Epithelial cell of prostate (primary cell): ENCODE data around the gene GALNS.
"Not testable (repeated sequence)": the region's sequence is repeated elsewhere in the genome, so short reads cannot be mapped to it uniquely, and the experiment has no call there.

Experiments used
- DNase-seq: peaks from one replicate; pipeline ENCODE4 v3.0.0-alpha.2; 2011; ENCODE audit warnings: low read depth, low spot score
- H3K27ac ChIP-seq: fragments of 450-650 bp; 2 replicates; pipeline ENCODE4 v1.5.1; 2017; ENCODE audit warnings: mild to moderate bottlenecking

Gene GALNS

DNA sequence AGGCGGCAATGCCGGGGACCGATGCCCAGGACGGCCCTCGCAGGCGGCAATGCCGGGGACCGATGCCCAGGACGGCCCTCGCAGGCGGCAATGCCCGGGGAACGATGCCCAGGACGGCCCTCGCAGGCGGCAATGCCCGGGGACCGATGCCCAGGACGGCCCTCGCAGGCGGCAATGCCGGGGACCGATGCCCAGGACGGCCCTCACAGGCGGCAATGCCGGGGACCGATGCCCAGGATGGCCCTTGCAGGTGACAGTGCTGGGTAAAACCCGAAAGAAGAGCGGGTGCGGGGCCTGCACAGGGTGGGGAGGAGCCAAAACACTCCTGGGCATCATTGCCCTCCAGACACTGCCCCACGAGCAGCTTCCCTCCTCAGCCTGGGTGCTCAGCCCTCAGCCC, 33.1 kb downstream of the GALNS start:
- DNase-seq, H3K27ac ChIP-seq: not testable (repeated sequence)

GRCh38 chr16:88822281-88823040, 34.3 kb downstream of the GALNS start:
- no peak overlapping the region for H3K27ac ChIP-seq
- DNase-seq: no peak

DNA sequence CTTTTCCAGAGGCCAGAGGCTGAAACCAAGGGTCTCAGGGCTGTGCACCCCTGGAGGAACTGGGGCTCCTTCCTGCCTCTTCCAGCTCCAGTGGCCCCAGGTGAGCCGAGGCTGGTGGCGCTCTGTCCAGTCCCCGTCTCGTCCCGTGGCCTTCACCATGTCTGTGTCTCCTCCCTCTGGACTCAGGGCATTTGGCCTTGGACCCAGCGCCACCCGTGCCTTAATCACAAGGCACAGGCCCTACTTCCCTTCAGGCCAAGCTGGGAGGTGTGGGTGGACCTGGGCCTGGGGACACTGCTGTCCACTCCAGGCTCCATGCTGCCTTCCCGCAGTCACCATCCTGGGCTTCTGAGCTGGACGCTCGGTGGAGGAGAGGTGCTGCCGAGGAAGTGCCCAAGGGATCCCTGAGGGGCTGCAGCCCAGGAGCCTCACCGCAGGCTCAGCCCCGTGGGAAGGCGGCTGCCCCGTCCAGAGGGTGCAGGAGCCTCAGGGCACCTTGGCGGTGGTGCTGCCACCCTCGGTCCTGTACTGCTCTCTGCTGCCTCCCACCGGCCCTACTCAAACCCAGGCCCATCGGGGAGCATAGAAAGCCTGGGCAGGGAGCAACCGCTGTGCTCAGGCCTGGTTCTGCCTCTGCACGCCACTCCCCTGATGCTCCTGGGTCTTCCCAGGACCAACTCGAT, 35.4 kb downstream of the GALNS start:
- H3K27ac ChIP-seq: no peak overlapping the region
- no peak for DNase-seq

GRCh38 chr16:88820385-88821025, 36.2 kb downstream of the GALNS start:
- no peak overlapping the region for H3K27ac ChIP-seq
- DNase-seq: no peak

GRCh38 chr16:88819126-88819525, 37.6 kb downstream of the GALNS start:
- DNase-seq: no peak
- H3K27ac ChIP-seq: no peak overlapping the region

- no peak overlapping the region for H3K27ac ChIP-seq
- DNase-seq: no peak
Observed at GRCh38 chr16:88818575-88818874, 38.2 kb downstream of the GALNS start.

DNA sequence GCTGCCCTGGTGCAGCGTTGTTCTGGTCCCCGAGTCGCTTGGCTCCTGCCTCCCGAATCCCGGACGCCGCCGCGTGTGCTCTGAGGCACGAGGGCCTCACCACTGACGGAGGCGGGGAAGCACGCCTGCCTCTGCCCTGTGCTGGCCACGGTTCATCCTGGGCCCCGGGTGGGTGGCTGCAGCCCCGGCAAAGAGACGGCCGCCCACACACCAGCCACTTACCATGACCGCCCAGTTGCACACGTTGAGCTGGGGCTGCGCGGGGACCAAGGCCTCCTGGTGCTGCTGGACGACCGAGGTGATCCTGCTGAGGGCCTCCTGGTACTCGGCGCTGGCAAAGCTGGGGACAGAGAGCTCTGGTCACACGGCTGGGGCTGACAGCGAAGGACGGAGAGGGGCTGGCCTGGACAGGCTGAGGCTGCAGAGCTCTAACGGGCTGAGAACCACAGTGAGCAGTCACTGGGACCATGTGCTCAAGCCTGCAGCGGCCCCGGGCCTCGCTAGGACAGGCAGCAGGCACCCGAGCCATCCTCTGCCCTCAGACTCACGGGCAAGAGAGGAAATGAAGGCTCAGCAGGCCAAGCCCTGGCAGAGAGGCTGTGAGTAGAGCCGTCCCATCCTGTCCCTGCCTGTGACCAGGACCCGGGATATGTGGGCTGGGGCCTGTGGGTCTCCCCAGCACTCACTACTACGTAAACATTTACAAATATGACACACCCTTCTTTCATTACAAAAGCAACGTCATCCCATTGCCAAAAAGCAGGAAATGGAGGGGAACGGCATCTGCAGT, 38.8 kb downstream of the GALNS start:
- no peak for DNase-seq
- no peak overlapping the region for H3K27ac ChIP-seq

GRCh38 chr16:88816736-88817535, 39.8 kb downstream of the GALNS start:
- H3K27ac ChIP-seq: no peak overlapping the region
- DNase-seq: no peak

DNA sequence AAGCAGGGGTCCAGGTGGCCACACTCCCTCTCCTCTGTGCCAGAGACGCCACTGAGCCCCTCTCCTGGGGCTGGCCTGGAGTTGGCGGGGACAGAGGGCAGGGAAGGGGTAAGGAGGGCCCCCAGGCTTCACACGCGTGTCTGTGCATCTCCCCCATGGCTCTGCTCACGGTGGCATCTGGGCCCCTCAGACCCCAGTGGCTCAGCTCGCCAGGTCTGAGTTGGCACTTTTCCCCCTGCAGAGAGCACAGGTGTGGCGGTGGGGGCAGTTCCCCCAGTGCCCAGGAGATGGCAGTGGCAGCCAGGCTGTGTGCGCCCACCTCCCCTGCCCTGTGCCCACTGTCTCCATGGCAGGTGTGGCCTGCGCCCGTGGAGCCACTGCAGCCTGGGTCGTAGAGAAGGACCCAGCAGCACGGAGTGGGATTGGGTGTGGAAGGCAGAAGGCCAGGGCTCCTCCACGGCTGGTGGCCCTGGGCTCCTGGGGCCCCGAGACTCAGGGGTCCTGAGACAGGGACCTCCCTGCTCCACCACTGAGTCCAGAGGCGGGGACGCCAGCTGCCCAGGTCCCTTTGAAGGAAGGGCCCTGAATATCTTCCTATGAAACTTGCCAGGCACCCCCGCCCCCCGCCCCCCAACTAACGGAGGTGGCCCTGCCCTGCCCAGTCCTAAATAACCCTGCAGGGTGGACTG, 40.7 kb downstream of the GALNS start:
- no peak for DNase-seq
- H3K27ac ChIP-seq: no peak overlapping the region

DNA sequence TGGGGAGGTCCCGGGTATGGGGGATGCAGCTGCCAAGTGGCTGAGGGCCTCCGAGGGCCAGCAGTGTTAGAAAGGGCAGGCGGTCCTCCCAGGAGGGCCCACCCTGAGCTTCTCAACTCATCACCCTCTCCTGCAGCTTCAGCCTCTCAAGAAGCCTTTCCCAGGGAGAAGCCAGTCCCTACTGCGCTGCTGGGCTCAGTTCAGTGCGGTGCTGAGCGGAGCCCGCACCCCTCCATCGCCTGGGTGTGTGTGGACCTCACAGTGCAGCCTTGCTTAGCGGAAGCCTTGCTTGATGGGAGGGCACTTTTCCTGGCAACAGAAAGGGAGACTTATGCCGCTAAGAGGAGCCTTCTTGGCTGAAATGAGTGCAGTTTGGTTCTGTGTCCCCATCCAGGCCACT, 41.5 kb downstream of the GALNS start:
- H3K27ac ChIP-seq: no peak overlapping the region
- DNase-seq: no peak

DNA sequence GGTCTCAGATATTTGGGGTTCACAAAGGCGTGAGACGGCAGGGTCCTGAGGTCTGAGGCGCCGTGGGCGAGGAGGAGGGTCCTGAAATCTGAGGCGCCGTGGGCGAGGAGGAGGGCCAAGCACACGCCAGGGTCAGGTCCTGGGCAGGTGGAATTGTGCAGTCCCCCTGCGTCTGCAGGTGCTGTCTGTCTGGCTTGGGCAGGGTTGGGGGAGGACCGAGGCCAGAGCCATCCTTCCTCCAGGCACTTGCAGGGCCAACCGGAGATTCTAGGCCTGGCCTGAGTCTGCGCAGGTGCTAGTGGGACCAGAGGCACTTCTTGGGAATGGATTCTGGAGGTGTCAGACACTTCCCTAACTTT, 42.6 kb downstream of the GALNS start:
- no peak overlapping the region for H3K27ac ChIP-seq
- no peak for DNase-seq

- no peak for DNase-seq
- no peak overlapping the region for H3K27ac ChIP-seq
Observed at GRCh38 chr16:88813269-88814143, 43.2 kb downstream of the GALNS start.

DNA sequence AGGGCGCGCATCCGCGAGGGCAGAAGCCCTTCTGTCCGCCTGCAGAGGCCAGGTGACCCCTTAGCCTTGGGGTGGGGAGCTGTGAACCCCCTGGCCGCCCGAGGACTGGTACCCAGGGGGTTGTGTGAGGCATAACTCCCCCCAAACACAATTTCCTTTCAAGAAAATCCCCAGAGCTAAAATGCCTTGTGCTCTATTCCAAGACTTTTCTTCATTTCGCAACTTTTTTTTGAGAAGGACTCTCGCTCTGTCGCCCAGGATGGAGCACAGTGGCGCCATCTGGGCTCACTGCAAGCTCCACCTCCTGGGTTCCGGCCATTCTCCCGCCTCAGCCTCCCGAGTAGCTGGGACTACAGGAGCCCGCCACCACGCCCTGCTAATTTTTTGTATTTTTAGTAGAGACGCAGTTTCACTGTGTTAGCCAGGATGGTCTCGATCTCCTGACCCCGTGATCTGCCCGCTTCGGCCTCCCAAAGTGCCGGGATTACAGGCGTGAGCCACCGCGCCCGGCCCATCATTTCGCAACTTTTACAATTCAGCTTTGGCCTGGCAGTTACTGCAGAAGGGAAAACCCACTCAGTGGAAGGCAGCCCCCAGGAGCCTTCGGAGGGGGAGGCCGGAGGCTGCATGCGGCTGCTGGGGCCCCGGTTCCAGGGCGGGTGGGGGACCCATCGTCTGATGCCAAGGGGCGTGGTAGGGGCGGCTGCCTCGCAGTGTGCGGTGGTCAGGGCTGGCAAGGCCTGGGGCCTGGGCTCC, 44.1 kb downstream of the GALNS start:
- peak overlapping the region; percentile 80 for H3K27ac ChIP-seq
- DNase-seq: no peak

DNA sequence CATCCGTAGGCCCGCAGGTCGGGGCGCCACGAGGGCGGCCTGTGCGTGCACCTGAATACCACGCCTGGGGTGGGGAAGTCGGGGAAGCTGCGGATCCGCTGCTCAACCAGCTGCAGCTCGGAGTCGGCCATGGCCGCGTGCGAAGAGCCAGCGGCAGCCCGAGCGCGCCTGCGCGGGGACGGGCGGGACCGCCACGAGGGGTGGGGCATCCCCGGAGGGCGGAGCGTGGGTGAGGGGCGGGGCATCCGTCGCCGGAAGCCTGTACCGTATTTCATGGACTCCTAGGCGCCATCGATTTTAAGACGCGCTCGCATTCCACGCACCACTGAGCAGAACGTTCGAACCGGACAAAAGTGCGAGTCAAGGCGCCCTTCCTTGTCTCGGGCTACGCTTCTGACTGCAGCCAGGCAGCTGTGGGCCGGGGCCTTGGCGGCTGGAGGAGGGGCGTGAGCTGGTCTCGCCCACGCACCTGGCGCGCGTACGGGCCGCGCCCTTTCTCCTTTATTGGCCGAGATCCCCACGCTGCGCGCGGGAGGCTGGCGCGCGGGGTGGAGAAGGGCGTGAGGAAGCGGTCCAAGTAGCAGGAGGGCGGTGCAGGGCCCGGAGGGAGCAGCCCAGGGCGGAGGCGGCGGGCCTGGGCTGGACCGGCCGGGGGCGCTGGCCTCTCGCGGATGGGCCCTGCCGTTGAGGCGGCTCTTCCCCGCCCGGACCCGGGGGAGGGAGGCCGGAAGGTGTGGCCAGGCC, 44.8 kb downstream of the GALNS start, which contains the start of gene APRT:
APRT (minus strand) TSS at position 160 of the 744 bp plus-strand sequence; CDS start at position 131, 29 bp downstream.
- peak; percentile 64 for DNase-seq
- H3K27ac ChIP-seq: peak within 1 kb of the TSS; percentile 80

- no peak for DNase-seq
- peak overlapping the region; percentile 80 for H3K27ac ChIP-seq
Observed at GRCh38 chr16:88810912-88811768, 45.6 kb downstream of the GALNS start.
